HCT116 (cell line): ENCODE measurements around the gene BCAP31.
A peak's percentile ranks its signal among the peaks of the same experiment; 100 is the strongest.

ENCODE experiments used
- CEBPB ChIP-seq: IDR thresholded peaks from 2 replicates; pipeline ENCODE4 v1.6.1; 2012; ENCODE audit warnings: low read depth
- POLR2AphosphoS5 ChIP-seq: IDR thresholded peaks from 2 replicates; pipeline ENCODE4 v1.6.1; 2011; ENCODE audit warnings: mild to moderate bottlenecking, low read depth, low read length, moderate library complexity
- SP1 ChIP-seq: IDR thresholded peaks from 2 replicates; pipeline ENCODE4 v1.6.1; 2012; ENCODE audit warnings: low read depth
- TCF7L2 ChIP-seq: IDR thresholded peaks from 2 replicates; pipeline ENCODE4 v1.7.0; 2011; ENCODE audit warnings: borderline replicate concordance, inconsistent platforms; ENCODE audit not compliant: insufficient read depth, insufficient read length; ENCODE audit errors: extremely low read depth
- TF ChIP-seq, protein P1 (sequence below): IDR thresholded peaks from 2 replicates; pipeline ENCODE4 v1.6.1; 2012; ENCODE audit warnings: low read depth

DNA sequence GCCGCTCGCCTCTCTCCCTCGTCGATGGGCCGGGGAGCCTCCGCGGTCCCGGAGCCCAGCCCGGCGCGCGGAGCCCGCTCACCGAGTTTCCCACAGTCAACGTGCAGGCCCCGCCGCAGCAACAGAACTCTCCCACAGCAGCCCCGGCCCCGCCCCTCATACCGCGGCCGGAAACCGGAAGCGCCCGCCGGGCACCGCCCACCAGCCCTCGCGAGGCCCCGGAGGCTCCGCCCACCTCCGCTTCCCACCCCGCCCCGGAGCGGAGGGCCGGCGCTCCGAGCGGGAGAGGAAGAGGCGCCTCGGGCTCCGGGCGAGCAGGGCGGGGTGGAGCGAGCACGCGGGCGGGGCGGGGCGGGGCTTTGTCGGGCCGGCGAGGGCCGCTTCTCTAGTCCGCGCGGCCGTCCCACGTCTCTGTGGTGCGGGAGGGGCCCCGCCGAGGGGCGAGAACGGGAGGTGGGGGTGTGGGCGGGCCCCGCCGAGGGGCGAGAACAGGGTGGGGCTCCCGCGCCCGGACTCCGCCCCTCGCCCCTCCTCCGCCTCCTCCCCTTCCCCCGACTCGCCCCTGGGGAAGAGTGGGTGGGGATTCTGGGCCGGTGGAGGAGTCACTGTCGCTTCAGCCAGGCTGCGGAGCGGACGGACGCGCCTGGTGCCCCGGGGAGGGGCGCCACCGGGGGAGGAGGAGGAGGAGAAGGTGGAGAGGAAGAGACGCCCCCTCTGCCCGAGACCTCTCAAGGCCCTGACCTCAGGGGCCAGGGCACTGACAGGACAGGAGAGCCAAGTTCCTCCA, at the start of gene BCAP31, which contains the start of gene ABCD1:
- TF ChIP-seq, protein P1, sequence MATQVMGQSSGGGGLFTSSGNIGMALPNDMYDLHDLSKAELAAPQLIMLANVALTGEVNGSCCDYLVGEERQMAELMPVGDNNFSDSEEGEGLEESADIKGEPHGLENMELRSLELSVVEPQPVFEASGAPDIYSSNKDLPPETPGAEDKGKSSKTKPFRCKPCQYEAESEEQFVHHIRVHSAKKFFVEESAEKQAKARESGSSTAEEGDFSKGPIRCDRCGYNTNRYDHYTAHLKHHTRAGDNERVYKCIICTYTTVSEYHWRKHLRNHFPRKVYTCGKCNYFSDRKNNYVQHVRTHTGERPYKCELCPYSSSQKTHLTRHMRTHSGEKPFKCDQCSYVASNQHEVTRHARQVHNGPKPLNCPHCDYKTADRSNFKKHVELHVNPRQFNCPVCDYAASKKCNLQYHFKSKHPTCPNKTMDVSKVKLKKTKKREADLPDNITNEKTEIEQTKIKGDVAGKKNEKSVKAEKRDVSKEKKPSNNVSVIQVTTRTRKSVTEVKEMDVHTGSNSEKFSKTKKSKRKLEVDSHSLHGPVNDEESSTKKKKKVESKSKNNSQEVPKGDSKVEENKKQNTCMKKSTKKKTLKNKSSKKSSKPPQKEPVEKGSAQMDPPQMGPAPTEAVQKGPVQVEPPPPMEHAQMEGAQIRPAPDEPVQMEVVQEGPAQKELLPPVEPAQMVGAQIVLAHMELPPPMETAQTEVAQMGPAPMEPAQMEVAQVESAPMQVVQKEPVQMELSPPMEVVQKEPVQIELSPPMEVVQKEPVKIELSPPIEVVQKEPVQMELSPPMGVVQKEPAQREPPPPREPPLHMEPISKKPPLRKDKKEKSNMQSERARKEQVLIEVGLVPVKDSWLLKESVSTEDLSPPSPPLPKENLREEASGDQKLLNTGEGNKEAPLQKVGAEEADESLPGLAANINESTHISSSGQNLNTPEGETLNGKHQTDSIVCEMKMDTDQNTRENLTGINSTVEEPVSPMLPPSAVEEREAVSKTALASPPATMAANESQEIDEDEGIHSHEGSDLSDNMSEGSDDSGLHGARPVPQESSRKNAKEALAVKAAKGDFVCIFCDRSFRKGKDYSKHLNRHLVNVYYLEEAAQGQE: no peak
- TF ChIP-seq CEBPB (no peak), POLR2AphosphoS5 (peak; percentile 44; the same call in 1 of the 2 replicates), SP1 (no peak), TCF7L2 (no peak)
